SH-SY5Y (cell line): ENCODE results near the gene COMMD6.

ENCODE experiments used
- GATA2 ChIP-seq: IDR thresholded peaks from 2 replicates; pipeline ENCODE4 v1.6.1; 2011; ENCODE audit warnings: mild to moderate bottlenecking, low read depth, low read length
- GATA3 ChIP-seq: IDR thresholded peaks from 2 replicates; pipeline ENCODE4 v1.6.1; 2011; ENCODE audit warnings: low read depth, mild to moderate bottlenecking, low read length, moderate library complexity

The COMMD6 gene

GRCh38 chr13:75549262-75550158 lies 11.9 kb upstream of the COMMD6 start, which contains the start of gene UCHL3:
UCHL3 (plus strand) TSS chr13:75549791; CDS start chr13:75549821, 30 bp downstream.
- TF ChIP-seq GATA2 (no peak), GATA3 (no peak)

- TF ChIP-seq GATA2 (no peak), GATA3 (no peak)
These were observed 10.3 kb upstream of the COMMD6 start for GRCh38 chr13:75547917-75548316.

- no peak for TF ChIP-seq GATA2
- TF ChIP-seq GATA3 = no peak
These were observed 7.2 kb upstream of the COMMD6 start for GRCh38 chr13:75544681-75545330.

DNA sequence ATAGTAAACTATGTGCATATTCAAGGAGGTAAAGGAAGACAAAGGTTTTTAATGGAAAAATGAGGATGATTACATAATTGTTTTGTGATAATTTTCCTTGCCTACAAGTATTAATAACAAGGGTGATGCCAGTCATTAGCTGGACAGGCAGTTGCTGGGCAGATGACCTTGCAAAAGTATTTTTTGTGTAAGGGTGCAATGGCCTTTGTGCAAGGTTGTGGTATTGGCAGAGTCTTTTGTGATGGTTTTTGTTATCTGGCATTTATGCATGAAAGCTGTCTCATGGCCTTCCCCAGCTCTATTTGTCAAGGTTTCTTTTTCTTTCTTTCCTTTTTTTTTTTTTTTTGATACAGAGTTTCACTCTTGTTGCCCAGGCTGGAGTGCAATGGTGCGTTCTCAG lies 4.3 kb upstream of the COMMD6 start:
- TF ChIP-seq GATA3 (no peak), GATA2 (no peak)

GRCh38 chr13:75541287-75541686 lies 3.6 kb upstream of the COMMD6 start:
- no peak for TF ChIP-seq GATA3
- no peak for TF ChIP-seq GATA2

GRCh38 chr13:75533861-75534260 lies 3.8 kb downstream of the COMMD6 start:
- TF ChIP-seq GATA2 = no peak
- no peak for TF ChIP-seq GATA3

- TF ChIP-seq GATA2 (no peak), GATA3 (no peak)
These were observed 7.1 kb downstream of the COMMD6 start for GRCh38 chr13:75530549-75530961.

- TF ChIP-seq GATA3 = no peak
- no peak for TF ChIP-seq GATA2
These were observed 15.7 kb downstream of the COMMD6 start for GRCh38 chr13:75521956-75522355.

GRCh38 chr13:75518439-75519088 lies 19.1 kb downstream of the COMMD6 start:
- no peak for TF ChIP-seq GATA3
- TF ChIP-seq GATA2 = no peak

DNA sequence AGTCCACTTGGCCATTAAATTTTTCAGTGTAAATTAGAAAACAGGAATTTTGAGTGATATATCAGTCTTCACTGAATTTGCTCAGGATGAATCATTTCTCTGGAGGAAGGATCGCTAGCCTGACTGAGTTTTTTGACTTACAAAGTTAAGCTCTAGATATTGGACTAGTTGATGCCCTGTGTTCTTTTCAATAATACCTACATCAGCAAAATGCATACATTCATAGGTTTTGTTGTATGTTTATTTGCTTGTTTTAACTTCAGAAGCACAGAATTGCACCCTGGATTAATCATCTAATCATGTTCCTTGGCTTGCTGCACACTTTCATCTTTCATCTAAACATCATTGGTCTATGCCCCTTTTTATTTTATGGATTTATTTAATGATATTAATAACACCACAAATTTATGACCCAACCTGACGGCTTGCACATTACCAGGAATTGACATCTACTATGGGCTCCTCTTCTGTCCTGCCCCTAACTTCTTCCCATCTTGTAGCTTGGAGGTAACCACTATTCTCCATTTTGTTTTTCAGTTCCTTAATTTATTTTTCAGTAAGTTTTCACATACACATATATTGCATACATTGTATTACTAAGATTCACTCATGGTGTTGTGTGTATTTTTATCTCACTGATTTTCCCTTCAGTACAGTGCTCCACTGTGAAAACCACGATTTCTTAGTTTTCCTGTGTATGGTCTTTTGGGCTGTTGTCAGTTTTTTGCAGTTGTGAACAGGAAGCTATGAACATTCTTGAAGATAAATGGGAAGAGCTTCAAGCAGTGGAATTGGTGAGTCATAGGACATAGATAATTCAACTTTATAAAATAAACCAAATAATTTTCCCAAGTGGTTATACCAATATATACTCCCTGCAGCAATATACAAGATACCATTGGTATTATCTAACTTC lies 23.3 kb downstream of the COMMD6 start:
- TF ChIP-seq GATA3 (no peak), GATA2 (no peak)

DNA sequence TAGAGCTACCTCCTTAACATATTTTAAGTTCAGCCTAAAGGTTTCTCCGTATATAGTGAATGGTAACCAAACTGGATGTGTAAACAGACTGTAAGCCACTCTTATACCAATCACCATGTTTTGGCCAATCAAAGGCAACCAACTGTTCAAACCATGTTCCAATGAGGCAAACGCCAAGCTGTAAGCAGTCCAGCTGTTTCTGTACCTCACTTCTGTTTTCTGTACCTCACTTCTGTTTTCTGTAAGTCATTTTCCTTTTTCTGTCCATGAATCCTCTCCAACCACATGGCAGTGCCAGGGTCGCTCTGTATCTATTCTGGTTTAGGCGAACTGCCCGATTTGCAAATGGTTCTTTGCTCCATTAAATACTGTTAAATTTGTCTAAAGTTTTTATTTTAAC lies 24.4 kb downstream of the COMMD6 start:
- TF ChIP-seq GATA2 (no peak), GATA3 (no peak)

- TF ChIP-seq GATA3 (no peak), GATA2 (no peak)
These were observed 25.4 kb downstream of the COMMD6 start for GRCh38 chr13:75512253-75512652.

DNA sequence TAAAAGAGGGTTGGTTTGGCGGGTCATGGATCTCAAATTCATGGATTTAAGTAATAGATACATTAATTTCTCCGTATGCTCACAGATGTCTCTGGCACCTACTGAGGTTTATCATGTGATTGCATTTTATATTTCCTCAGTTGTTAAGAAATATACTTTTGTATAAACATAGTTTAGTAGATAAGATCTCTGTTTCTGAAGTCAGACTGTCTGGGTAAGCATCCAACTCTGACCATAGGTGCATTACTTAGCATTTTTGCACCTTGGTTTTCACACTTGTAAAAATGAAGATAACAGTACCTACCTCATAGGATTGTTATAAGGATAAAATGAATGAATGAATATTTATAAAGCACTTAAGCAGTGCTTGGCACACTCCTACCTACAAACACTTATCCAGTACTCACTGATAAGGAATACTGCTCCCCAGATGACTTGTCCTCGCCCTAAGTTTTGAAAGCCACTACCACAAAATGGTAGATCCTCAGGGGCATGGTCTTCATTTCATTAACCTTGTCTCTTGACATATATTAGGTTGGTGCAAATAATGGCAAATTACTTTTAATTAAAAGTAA lies 26.5 kb downstream of the COMMD6 start:
- no peak for TF ChIP-seq GATA3
- TF ChIP-seq GATA2 = no peak
